A204.1 (cell line): ENCODE data around the gene UBE2QL1.

Experiments
- FAIRE-seq: peaks from 2 replicates; lab custom pipeline; 2012; peaks lifted over from hg19 to GRCh38; lab: Jason Lieb, UNC

Gene UBE2QL1

GRCh38 chr5:6455571-6456200, 7.0 kb downstream of the UBE2QL1 start:
- FAIRE-seq, result no peak

GRCh38 chr5:6456766-6457370, 8.2 kb downstream of the UBE2QL1 start:
- no peak for FAIRE-seq

GRCh38 chr5:6457592-6457991, 8.9 kb downstream of the UBE2QL1 start:
- no peak for FAIRE-seq

- no peak for FAIRE-seq
These were observed 10.2 kb downstream of the UBE2QL1 start for GRCh38 chr5:6458833-6459232.

GRCh38 chr5:6459896-6460295, 11.2 kb downstream of the UBE2QL1 start:
- FAIRE-seq, result no peak

- FAIRE-seq, result no peak
These were observed 12.3 kb downstream of the UBE2QL1 start for GRCh38 chr5:6461006-6461405.

GRCh38 chr5:6461793-6462650, 13.4 kb downstream of the UBE2QL1 start:
- FAIRE-seq, result no peak

- no peak for FAIRE-seq
These were observed 14.0 kb downstream of the UBE2QL1 start for GRCh38 chr5:6462671-6463070.

- no peak for FAIRE-seq
These were observed 15.8 kb downstream of the UBE2QL1 start for GRCh38 chr5:6464441-6464840.

- FAIRE-seq, result no peak
These were observed 17.5 kb downstream of the UBE2QL1 start for GRCh38 chr5:6465831-6466790.

- no peak for FAIRE-seq
These were observed 18.4 kb downstream of the UBE2QL1 start for GRCh38 chr5:6466975-6467567.

GRCh38 chr5:6467591-6467990, 18.9 kb downstream of the UBE2QL1 start:
- FAIRE-seq, result no peak

GRCh38 chr5:6468104-6468503, 19.4 kb downstream of the UBE2QL1 start:
- no peak for FAIRE-seq

GRCh38 chr5:6468870-6469269, 20.2 kb downstream of the UBE2QL1 start:
- FAIRE-seq, result no peak

GRCh38 chr5:6469836-6470235, 21.2 kb downstream of the UBE2QL1 start:
- no peak for FAIRE-seq

GRCh38 chr5:6470672-6471071, 22.0 kb downstream of the UBE2QL1 start:
- no peak for FAIRE-seq

GRCh38 chr5:6471252-6471651, 22.6 kb downstream of the UBE2QL1 start:
- no peak for FAIRE-seq

GRCh38 chr5:6472792-6473191, 24.1 kb downstream of the UBE2QL1 start:
- FAIRE-seq, result no peak

GRCh38 chr5:6473284-6473683, 24.6 kb downstream of the UBE2QL1 start:
- FAIRE-seq, result no peak

- no peak for FAIRE-seq
These were observed 27.1 kb downstream of the UBE2QL1 start for GRCh38 chr5:6475626-6476312.

- FAIRE-seq, result no peak
These were observed 27.6 kb downstream of the UBE2QL1 start for GRCh38 chr5:6476313-6476661.
